UCSD-AML1 (cell line): Measurements from ENCODE around the gene CHODL.

Experiments
- DNase-seq: peaks from one replicate; lab custom pipeline; 2025; ENCODE audit not compliant: unreplicated experiment; lab: John Stamatoyannopoulos, UW

Gene CHODL

DNA sequence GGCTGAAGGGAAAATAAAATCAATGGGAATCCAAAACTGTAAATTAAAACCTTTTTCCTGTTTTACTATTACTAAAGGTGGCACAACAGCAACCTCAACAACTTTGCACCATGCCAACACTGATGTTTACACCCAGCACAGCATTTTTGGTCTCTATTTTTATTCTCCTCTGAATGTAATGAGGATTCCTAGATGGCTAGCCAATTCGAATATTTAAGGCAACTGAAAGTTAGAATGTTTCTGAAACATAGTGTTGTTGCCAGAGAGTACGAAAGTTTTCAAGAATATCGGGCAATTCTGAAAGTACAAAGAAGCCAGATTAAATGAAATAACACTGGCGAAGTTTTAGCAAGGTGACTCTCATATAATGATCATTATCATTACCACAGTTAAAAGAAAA lies 40.7 kb downstream of the CHODL start:
- DNase-seq = no peak

GRCh38 chr21:18289876-18290275 lies 45.2 kb downstream of the CHODL start:
- DNase-seq = no peak

DNA sequence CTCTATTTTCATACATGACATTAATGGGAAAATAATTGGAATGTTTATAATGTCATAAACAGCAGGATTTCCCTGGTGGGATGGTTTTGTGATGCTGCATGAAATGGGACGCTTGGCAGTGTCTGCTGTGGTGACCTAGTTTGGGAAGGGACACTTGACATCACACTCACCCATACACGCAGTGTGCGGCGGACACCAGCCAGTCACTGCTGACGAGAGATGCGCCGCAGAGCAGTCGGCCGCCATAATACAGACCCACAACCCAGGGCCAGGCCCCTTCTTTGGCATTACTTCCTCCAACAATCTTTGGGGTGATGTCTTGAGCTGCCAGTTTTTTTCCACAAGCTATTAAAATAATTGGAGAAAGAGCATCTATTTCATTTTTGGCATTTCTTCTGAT lies 49.5 kb downstream of the CHODL start:
- DNase-seq = no peak

GRCh38 chr21:18298228-18298627 lies 53.6 kb downstream of the CHODL start:
- DNase-seq = no peak
